PC-9 (cell line): ENCODE measurements around the gene MYB. TPM values are rescaled to one million over a fixed set of nuclear protein-coding genes. Genes with fewer than 3 reads are reported as not detected.

Experiments used
- BruUV-seq: library from RNA; stranded (reverse); fragments of 400-500 nt; replicated peaks from 2 replicates; lab custom pipeline; 2021; lab: Mats Ljungman, UMichigan
- CTCF ChIA-PET: fragments of 300-600 bp; sonication (Branson Sonifier 250); formaldehyde crosslinking; loops from one replicate; lab custom pipeline; 2022; ENCODE audit warnings: antibody characterized with exemption; lab: Charles Lee
- POLR2A ChIA-PET: fragments of 300-600 bp; sonication (Branson Sonifier 250); formaldehyde crosslinking; loops from one replicate; lab custom pipeline; 2022; ENCODE audit warnings: antibody characterized with exemption; ENCODE audit not compliant: unreplicated experiment; lab: Charles Lee
- DNase-seq, 2 experiments: peaks; one replicate each; pipeline versions ENCODE4 v3.0.0 to v3.0.0-alpha.2; 2015 to 2022; ENCODE audit warnings: mixed read lengths in 1 of 2
- H2AFZ ChIP-seq: fragments of 200-600 bp; sonication (generic); 2 replicates; pipeline ENCODE4 v1.8.1; 2017; ENCODE audit warnings: antibody characterized with exemption
- H3F3A ChIP-seq: fragments of 200-600 bp; sonication (generic); 2 replicates; pipeline ENCODE4 v1.8.1; 2017; ENCODE audit warnings: antibody characterized with exemption, mild to moderate bottlenecking, low read depth; ENCODE audit not compliant: insufficient read depth
- H3K27ac ChIP-seq: fragments of 200-600 bp; sonication (generic); 2 replicates; pipeline ENCODE4 v1.6.1; 2016; ENCODE audit warnings: mixed run types
- H3K27me3 ChIP-seq: fragments of 200-600 bp; sonication (generic); 2 replicates; pipeline ENCODE4 v1.6.1; 2016; ENCODE audit warnings: low read depth, mixed run types; ENCODE audit not compliant: insufficient read depth
- H3K36me3 ChIP-seq: fragments of 200-600 bp; sonication (generic); 2 replicates; pipeline ENCODE4 v1.6.1; 2016; ENCODE audit warnings: low read depth, mixed run types
- H3K4me1 ChIP-seq: fragments of 200-600 bp; sonication (generic); replicated peaks from 2 replicates; pipeline ENCODE4 v1.6.1; 2016; ENCODE audit warnings: mixed run types; ENCODE audit not compliant: insufficient read depth
- H3K4me2 ChIP-seq: fragments of 200-600 bp; sonication (generic); 2 replicates; pipeline ENCODE4 v1.6.1; 2017; ENCODE audit warnings: mixed run types
- H3K4me3 ChIP-seq: fragments of 200-600 bp; sonication (generic); 2 replicates; pipeline ENCODE4 v1.6.1; 2016; ENCODE audit warnings: mixed run types
- H3K79me2 ChIP-seq: fragments of 200-600 bp; sonication (generic); 2 replicates; pipeline ENCODE4 v1.6.1; 2017; ENCODE audit warnings: low read depth, mixed run types
- H3K9me2 ChIP-seq: fragments of 200-600 bp; sonication (generic); 2 replicates; pipeline ENCODE4 v1.8.1; 2017; ENCODE audit warnings: mild to moderate bottlenecking; ENCODE audit not compliant: insufficient read depth
- H3K9me3 ChIP-seq: fragments of 200-600 bp; sonication (generic); 2 replicates; pipeline ENCODE4 v1.8.1; 2016; ENCODE audit warnings: low read depth; ENCODE audit not compliant: insufficient read depth
- H4K20me1 ChIP-seq: fragments of 200-600 bp; sonication (generic); 2 replicates; pipeline ENCODE4 v1.8.1; 2017; ENCODE audit not compliant: insufficient read depth
- CTCF ChIP-seq: fragments of 200-600 bp; sonication (generic); conservative IDR thresholded peaks from 2 replicates; pipeline ENCODE4 v1.6.1; 2017; ENCODE audit warnings: mixed run types, antibody characterized with exemption, mild to moderate bottlenecking, moderate library complexity
- EZH2 ChIP-seq: fragments of 200-600 bp; sonication (generic); IDR thresholded peaks from 2 replicates; pipeline ENCODE4 v1.8.0; 2017; ENCODE audit warnings: antibody characterized with exemption, low read depth
- intact Hi-C: fragments of 100-400 bp; cut with micrococcal nuclease; formaldehyde crosslinking; loops from one replicate; pipeline ENCODE4 v1.10.0; 2022; ENCODE audit not compliant: unreplicated experiment
- total RNA-seq: library from RNA; stranded (reverse); gene quantifications from 2 replicates; pipeline ENCODE4 v1.2.3, GENCODE V29; 2021

The MYB gene
- total RNA-seq, 1 experiment from 2014 or later = 1.8 TPM

- no peak for TF ChIP-seq EZH2
- TF ChIP-seq CTCF = no peak
- ChIA-PET CTCF (no interaction called here), POLR2A (no interaction called here)
- Histone ChIP-seq H3K79me2 (no peaks in the 10 kb centered on the region), H3F3A (no peaks in the 10 kb centered on the region), H3K27me3 (no peaks in the 10 kb centered on the region), H3K4me2 (no peak overlapping the region), H3K4me1 (no peaks in the 10 kb centered on the region), H3K9me2 (no peaks in the 10 kb centered on the region), H2AFZ (no peak overlapping the region), H3K27ac (no peak overlapping the region), H3K36me3 (no peaks in the 10 kb centered on the region), H4K20me1 (no peaks in the 10 kb centered on the region), H3K9me3 (no peaks in the 10 kb centered on the region), H3K4me3 (no peak overlapping the region)
- DNase-seq = no peak
- no TSS peak for BruUV-seq
- intact Hi-C loops = no loop called here
These were observed 43.0 kb downstream of the MYB start for GRCh38 chr6:135224037-135224647.

- no TSS peak for BruUV-seq
These were observed 44.8 kb downstream of the MYB start for GRCh38 chr6:135225911-135226310.

GRCh38 chr6:135226537-135226936, 45.4 kb downstream of the MYB start:
- no peaks in the 10 kb centered on the region for H3K79me2 ChIP-seq
- H3K9me3 ChIP-seq = no peaks in the 10 kb centered on the region
- H3F3A ChIP-seq = no peaks in the 10 kb centered on the region
- ChIA-PET CTCF (interaction anchor here (0.6 kb wide), 1 partner anchor 42 kb away, joined by 3 read pairs; no protein-coding TSS in a partner anchor), POLR2A (no interaction called here)
- TF ChIP-seq CTCF (no peak), EZH2 (no peak)
- no TSS peak for BruUV-seq
- no peak overlapping the region for H3K4me3 ChIP-seq
- DNase-seq = no peak
- H4K20me1 ChIP-seq = no peaks in the 10 kb centered on the region
- H3K4me2 ChIP-seq = no peak overlapping the region
- H3K36me3 ChIP-seq = no peaks in the 10 kb centered on the region
- no peak overlapping the region for H2AFZ ChIP-seq
- no peaks in the 10 kb centered on the region for H3K9me2 ChIP-seq
- intact Hi-C loops = no loop called here
- H3K4me1 ChIP-seq = no peaks in the 10 kb centered on the region
- no peaks in the 10 kb centered on the region for H3K27me3 ChIP-seq
- H3K27ac ChIP-seq = no peak overlapping the region

More at GRCh38 chr6:135225911-135226310, 44.8 kb downstream of the MYB start:
- Histone ChIP-seq H3F3A (no peaks in the 10 kb centered on the region), H3K9me2 (no peaks in the 10 kb centered on the region), H3K9me3 (no peaks in the 10 kb centered on the region), H3K27ac (no peak overlapping the region), H3K27me3 (no peaks in the 10 kb centered on the region), H4K20me1 (no peaks in the 10 kb centered on the region), H3K36me3 (no peaks in the 10 kb centered on the region), H3K4me1 (no peaks in the 10 kb centered on the region), H3K79me2 (no peaks in the 10 kb centered on the region), H2AFZ (no peak overlapping the region), H3K4me2 (no peak overlapping the region), H3K4me3 (no peak overlapping the region)
- DNase-seq = no peak
- intact Hi-C loops = no loop called here
- POLR2A ChIA-PET = no interaction called here
- no peak for TF ChIP-seq CTCF
- TF ChIP-seq EZH2 = no peak
- CTCF ChIA-PET = no interaction called here
